AG09319 (cell line): Measurements from ENCODE around the gene TRIM44.
"Not testable (repeated sequence)": the region's sequence is repeated elsewhere in the genome, so short reads cannot be mapped to it uniquely, and the experiment has no call there.

Experiments used
- DNase-seq: peaks from one replicate; pipeline ENCODE4 v3.0.0-alpha.2; 2010; ENCODE audit warnings: low read depth; ENCODE audit errors: extremely low read depth
- TF ChIP-seq, protein P1 (sequence below): IDR thresholded peaks from 2 replicates; pipeline ENCODE4 v1.5.1; 2011; ENCODE audit warnings: low read depth, mild to moderate bottlenecking, inconsistent platforms, low read length, moderate library complexity

The TRIM44 gene

DNA sequence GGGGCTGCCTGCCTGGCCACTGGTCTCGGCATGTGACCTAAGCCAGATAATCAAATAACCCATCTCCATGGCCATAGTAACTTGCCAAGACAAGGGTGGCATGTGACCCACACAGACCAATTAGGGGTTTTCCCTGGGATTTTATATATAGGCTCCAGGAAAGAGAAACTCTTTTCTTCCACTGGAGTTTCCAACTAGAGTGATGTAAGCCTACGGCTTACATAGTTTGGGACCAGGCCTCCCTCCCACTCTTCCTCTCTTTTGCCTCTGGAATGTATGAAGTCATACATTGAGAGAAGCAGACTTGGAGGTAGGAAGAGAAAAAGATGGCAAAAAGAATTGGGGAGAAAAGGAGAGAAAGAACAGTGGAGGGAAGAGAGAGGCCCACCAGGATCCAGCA lies 196.7 kb downstream of the TRIM44 start:
- TF ChIP-seq, protein P1, sequence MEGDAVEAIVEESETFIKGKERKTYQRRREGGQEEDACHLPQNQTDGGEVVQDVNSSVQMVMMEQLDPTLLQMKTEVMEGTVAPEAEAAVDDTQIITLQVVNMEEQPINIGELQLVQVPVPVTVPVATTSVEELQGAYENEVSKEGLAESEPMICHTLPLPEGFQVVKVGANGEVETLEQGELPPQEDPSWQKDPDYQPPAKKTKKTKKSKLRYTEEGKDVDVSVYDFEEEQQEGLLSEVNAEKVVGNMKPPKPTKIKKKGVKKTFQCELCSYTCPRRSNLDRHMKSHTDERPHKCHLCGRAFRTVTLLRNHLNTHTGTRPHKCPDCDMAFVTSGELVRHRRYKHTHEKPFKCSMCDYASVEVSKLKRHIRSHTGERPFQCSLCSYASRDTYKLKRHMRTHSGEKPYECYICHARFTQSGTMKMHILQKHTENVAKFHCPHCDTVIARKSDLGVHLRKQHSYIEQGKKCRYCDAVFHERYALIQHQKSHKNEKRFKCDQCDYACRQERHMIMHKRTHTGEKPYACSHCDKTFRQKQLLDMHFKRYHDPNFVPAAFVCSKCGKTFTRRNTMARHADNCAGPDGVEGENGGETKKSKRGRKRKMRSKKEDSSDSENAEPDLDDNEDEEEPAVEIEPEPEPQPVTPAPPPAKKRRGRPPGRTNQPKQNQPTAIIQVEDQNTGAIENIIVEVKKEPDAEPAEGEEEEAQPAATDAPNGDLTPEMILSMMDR: no peak
- DNase-seq: no peak

GRCh38 chr11:35860194-35860593 lies 197.6 kb downstream of the TRIM44 start:
- not testable (repeated sequence) for DNase-seq

- no peak for DNase-seq
- TF ChIP-seq, protein P1: no peak
These were observed 198.6 kb downstream of the TRIM44 start for GRCh38 chr11:35861191-35861590.

DNA sequence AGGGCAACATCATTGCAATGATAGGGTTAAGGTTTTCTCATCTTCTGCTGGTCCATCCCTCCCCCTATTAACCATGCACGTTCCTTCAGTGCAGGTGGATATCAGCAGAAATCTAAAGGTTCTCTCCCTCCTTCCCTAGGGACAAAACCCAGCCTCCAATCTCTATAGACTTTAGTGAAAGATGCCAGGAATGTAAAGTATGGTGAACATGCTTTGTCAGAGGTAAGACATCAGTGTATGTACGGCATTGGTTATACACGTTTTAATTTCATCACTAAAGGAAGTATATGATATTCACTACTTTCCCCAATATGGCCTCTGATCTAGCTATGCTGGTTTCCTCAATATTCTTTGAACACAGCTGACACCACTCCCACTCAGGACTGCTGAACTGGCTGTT lies 200.1 kb downstream of the TRIM44 start:
- TF ChIP-seq, protein P1: no peak
- DNase-seq: no peak

- TF ChIP-seq, protein P1: no peak
- no peak for DNase-seq
These were observed 201.6 kb downstream of the TRIM44 start for GRCh38 chr11:35864131-35864530.

GRCh38 chr11:35866601-35867000 lies 204.0 kb downstream of the TRIM44 start:
- TF ChIP-seq, protein P1: no peak
- no peak for DNase-seq
